Measurements from ENCODE around the gene ZNF804A.

Gene ZNF804A

GRCh38 chr2:184610891-184611290 is 12.6 kb downstream of the ZNF804A start:
- DNase-seq (ENCODE audit: low read depth in 2 of 2): no peak

DNA sequence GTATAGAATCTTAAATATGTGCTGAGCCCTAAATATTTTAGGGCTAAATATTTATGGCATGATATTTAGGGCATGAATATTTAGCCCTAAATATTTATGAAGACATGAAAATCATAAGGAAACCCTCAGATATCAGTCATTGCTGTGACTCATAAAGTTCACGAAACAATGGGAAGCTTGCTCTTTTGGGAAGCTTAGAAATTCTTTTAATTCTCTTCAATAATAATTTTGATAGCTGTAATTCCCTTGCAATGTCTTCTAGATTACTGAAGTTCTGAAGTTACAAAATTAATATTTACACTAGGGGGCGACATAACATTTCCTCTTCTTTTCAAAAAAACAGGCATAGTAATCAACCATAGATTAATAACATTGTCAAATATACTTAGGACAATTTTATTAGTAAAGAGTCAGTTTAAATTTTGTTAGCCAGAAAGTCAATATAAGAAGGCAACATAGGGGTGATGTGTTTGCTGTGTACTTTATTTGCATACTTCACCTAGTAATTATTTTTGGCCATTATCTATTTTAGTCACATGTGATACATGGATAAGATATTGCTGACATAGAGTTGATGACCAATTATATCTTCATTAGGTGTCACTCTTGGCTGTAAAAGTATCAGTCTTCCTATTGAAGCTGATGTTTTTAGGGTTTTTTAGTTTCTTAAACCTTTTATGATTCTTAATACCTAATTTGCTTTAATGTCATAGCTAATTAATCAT is 13.2 kb downstream of the ZNF804A start:
- no peak for DNase-seq (ENCODE audit: low read depth in 2 of 2)

DNA sequence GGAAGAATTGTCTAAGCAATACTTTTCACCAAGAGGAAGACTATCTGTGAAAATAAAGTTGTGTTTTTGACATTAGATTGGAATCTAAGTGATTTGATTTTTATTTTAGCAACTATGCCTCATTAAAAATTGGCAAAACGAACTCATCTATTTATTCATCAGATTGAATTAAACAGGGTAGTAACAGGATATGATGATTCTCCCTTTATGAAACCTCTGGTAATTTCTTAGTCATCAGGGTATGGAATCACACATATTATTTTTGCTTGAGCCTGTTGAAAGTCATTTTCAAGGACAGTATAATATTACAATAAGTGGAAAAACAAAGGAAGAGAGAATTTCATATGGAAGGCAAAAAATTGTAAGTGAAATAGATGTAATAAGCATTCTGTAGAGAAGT is 22.0 kb downstream of the ZNF804A start:
- no peak for DNase-seq (ENCODE audit: low read depth in 2 of 2)

- DNase-seq (ENCODE audit: low read depth in 2 of 2): no peak
Observed at GRCh38 chr2:184624311-184624710, 26.0 kb downstream of the ZNF804A start.

- DNase-seq (ENCODE audit: low read depth in 2 of 2): no peak
Observed at GRCh38 chr2:184628051-184628450, 29.7 kb downstream of the ZNF804A start.

DNA sequence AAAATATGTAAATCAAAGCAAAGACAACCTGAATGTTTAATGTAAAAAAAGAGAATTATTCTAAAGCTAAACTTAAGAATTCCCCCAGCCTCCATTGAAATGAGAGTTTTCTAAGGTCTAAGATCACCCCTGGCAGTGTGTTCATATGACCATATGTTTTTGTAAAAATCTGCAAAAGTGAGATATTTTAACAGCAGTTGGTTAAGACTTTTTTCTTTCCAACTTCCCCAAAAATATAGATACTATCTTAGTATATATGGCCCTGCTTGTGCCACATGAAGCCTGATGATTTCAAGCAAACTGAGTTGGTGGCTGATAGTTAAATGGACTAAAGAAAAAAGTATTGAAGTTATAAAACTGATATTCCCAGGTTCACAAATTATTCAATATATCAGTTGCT is 35.4 kb downstream of the ZNF804A start:
- DNase-seq (ENCODE audit: low read depth in 2 of 2): no peak

GRCh38 chr2:184637781-184638180 is 39.5 kb downstream of the ZNF804A start:
- DNase-seq (ENCODE audit: low read depth in 2 of 2): no peak

DNA sequence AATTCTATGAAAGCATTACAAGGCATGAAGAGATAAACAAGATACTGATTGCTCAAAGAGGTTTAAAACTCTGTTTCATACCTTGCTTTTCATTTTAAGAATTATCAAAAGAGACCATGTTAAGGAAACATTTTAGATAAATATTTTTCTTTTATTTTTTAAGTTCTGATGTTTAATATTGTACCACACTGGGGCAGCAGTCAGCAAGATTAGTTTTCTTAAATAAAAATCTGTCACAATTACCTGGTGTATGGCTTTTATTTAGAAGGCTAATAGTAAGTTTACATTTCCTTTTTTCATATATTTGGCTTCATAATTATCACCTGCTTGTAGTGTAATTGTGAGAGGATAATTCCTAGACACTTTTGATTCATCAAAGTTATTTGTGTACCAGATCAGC is 46.4 kb downstream of the ZNF804A start:
- no peak for DNase-seq (ENCODE audit: low read depth in 2 of 2)

DNA sequence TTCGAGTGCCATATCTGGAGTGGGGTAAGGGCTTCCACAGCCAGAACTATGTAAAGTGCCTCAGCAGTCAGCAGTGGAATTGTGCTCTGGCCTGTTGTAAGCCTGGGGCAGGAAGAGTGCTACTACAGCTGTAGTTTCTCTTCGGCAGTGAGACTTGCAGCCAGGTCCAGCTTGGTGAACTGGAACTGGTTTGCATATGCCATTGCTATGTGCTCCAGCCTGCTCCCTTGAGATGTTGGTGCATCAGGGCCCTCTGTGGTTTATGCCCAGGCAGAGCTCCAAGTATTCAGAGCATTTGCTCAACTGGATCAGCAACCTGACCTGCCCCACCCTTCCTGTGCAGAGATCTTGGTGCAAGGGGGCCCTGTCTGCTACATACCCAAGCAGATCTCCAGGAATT is 47.8 kb downstream of the ZNF804A start:
- no peak for DNase-seq (ENCODE audit: low read depth in 2 of 2)

GRCh38 chr2:184646593-184646992 is 48.3 kb downstream of the ZNF804A start:
- no peak for DNase-seq (ENCODE audit: low read depth in 2 of 2)

DNA sequence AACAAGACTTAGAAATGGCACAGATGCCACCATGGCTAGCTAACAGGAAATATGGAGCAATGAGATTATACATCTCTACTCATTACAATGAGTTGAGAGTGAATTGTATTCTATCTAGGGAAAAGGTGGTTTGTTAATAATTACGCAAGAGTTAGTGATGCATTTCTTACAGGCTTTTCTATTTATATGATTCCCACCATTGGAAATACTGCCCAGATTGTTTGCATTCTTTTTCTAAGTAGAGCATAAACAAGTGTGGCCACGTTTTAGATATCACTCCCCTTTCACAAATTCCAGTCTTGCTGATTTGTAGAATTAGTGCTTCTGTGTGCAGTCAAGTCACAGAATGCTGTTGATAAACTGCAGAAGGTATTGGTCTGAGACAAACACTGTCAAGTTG is 56.6 kb downstream of the ZNF804A start:
- DNase-seq (ENCODE audit: low read depth in 2 of 2): no peak

DNA sequence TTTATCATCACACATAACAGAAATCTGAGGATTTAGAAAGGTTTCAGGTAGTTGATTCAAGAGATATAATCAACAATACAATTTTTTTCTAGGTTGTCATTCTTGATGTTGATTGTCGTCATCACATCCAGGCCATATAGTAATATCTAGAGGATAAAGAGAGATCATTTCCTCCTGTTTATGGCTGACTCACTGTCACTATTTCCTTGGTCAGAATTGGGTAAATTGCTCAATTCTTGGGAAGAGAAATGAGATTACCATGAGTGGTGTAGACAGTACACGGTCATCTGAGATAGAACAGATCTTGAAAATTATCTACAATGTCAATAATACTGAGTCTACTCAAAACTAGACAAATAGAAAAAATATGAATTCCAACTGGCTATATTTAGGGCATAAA is 78.8 kb downstream of the ZNF804A start:
- DNase-seq (ENCODE audit: low read depth in 2 of 2): no peak

DNA sequence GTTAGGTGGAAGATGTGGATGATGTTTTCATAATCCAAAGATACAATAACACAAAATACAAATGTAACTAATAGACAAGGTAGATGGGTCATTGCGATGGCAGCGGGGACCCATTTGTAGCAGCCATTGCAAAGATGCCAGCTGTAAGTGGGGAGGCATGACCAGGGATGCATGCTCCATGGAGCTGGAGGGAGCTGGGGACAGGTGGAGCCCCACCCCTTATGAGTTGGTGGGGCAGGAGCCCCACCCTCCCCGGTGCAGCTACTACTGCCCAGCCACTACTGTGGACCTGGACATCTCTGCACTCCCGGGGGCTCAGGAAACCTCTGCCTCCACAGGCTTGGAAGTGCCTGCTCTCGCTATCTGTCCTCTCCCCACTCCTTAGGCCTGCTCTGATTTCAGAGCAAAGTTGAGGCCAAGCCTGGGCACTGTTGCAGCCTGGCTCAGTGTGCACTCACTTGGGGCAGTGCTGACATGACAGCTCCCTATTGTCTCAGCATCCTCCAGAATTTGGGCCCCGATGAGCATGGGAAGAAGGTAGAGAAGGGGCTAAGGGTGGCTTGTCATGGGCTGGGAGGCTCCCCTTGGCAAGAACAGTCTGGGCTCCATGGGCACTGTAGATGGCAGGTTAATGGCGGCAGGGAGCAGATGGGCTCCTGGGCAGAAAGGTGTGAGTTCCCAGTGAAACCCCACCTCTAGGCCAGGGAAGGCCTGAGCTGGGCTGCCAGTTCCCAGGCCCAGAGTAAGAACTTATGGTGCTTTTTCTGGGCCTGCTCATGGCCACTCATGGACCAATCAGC is 81.1 kb downstream of the ZNF804A start:
- no peak for DNase-seq (ENCODE audit: low read depth in 2 of 2)

- no peak for DNase-seq (ENCODE audit: low read depth in 2 of 2)
Observed at GRCh38 chr2:184680825-184681224, 82.5 kb downstream of the ZNF804A start.

DNA sequence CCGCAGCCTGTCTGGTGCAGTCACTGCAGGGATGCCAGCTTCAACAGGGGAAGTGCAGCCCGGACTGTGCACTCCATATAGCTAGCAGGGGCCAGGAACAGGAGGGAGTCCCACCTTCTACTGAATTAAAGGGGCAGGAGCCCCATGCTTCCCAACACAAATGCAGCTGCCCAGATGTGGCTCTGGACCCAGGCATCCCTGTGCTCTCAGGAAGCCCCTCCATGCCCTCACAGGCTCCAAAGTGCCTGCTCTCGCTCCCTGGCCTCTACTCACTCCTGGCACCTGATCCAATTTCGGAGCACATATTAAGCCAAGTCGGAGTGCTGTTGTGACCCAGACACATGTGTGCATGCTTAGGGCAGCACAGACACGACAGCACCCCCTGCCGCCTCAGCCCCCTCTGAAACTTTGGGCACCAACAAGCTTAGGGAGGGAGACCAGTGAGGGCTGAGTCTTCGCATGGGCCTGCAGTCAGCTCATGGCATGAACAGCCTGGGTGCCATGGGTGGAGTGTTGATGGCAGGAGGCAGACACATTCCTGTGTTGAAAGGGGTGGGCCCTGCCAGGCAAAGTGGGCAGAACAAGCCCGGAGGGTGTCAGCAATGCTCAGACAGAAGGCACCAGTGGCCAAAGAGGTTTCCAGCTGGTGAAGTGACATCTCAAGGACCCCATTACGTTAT is 83.5 kb downstream of the ZNF804A start:
- no peak for DNase-seq (ENCODE audit: low read depth in 2 of 2)

DNA sequence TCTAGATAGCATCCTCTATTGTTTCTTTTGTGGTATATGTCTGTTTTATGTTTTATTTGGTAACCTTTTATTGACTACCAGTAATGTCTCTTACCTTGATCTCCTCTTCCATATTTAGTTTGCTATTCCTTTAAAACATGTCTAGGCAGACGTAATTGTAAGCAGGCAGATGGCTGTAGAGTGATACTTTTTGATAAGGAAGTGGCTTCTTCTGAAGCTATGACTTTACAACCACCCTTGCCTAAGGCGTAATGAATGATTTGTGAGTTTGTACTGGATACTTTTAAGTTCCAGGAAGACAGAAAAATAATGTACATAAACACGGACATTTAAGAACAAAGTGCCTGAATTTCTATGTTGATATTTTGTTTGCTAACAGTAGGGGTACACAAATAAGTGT is 85.6 kb downstream of the ZNF804A start:
- no peak for DNase-seq (ENCODE audit: low read depth in 2 of 2)

GRCh38 chr2:184685999-184686841 is 87.9 kb downstream of the ZNF804A start:
- no peak for DNase-seq (ENCODE audit: low read depth in 2 of 2)

GRCh38 chr2:184689638-184690037 is 91.3 kb downstream of the ZNF804A start:
- no peak for DNase-seq (ENCODE audit: low read depth in 2 of 2)

- no peak for DNase-seq (ENCODE audit: low read depth in 2 of 2)
Observed at GRCh38 chr2:184692141-184692734, 93.9 kb downstream of the ZNF804A start.

- no peak for DNase-seq (ENCODE audit: low read depth in 2 of 2)
Observed at GRCh38 chr2:184696644-184697043, 98.3 kb downstream of the ZNF804A start.

- DNase-seq (ENCODE audit: low read depth in 2 of 2): no peak
Observed at GRCh38 chr2:184698476-184698875, 100.1 kb downstream of the ZNF804A start.

Data from activated CD4-positive, alpha-beta T cell treated with anti-CD3 and anti-CD28 coated beads for 24 hours (primary cell).